HL-60 (cell line): Measurements from ENCODE around the gene PLXNA2.
A peak's percentile ranks its signal among the peaks of the same experiment; 100 is the strongest.

ENCODE experiments used
- CTCF ChIP-seq: IDR thresholded peaks from one replicate; pipeline ENCODE4 v1.5.1; 2011; ENCODE audit warnings: low read length, control low read depth, inconsistent platforms; ENCODE audit not compliant: insufficient read depth
- SPI1 ChIP-seq: IDR thresholded peaks from 2 replicates; pipeline ENCODE4 v1.6.1; 2012; ENCODE audit warnings: low read depth, mild to moderate bottlenecking, borderline replicate concordance

GRCh38 chr1:208243967-208244916, at the start of gene PLXNA2:
- peak; percentile 63; the same call in 1 of the 2 replicates for TF ChIP-seq SPI1
- TF ChIP-seq CTCF = no peak
